GM12872 (cell line): Measurements from ENCODE around the gene WWC2.

Experiments used
- TF ChIP-seq, protein P1 (sequence below): IDR thresholded peaks from 3 replicates; pipeline ENCODE4 v1.5.1; 2011; ENCODE audit warnings: low read depth, mild to moderate bottlenecking, low read length, moderate library complexity; ENCODE audit not compliant: insufficient read depth

The WWC2 gene

GRCh38 chr4:183329244-183329643, 230.2 kb downstream of the WWC2 start:
- TF ChIP-seq, protein P1, sequence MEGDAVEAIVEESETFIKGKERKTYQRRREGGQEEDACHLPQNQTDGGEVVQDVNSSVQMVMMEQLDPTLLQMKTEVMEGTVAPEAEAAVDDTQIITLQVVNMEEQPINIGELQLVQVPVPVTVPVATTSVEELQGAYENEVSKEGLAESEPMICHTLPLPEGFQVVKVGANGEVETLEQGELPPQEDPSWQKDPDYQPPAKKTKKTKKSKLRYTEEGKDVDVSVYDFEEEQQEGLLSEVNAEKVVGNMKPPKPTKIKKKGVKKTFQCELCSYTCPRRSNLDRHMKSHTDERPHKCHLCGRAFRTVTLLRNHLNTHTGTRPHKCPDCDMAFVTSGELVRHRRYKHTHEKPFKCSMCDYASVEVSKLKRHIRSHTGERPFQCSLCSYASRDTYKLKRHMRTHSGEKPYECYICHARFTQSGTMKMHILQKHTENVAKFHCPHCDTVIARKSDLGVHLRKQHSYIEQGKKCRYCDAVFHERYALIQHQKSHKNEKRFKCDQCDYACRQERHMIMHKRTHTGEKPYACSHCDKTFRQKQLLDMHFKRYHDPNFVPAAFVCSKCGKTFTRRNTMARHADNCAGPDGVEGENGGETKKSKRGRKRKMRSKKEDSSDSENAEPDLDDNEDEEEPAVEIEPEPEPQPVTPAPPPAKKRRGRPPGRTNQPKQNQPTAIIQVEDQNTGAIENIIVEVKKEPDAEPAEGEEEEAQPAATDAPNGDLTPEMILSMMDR, result no peak

- TF ChIP-seq, protein P1, result no peak
Observed at GRCh38 chr4:183329954-183330742, 231.1 kb downstream of the WWC2 start.

- TF ChIP-seq, protein P1, result no peak
Observed at GRCh38 chr4:183330841-183331240, 231.8 kb downstream of the WWC2 start.

DNA sequence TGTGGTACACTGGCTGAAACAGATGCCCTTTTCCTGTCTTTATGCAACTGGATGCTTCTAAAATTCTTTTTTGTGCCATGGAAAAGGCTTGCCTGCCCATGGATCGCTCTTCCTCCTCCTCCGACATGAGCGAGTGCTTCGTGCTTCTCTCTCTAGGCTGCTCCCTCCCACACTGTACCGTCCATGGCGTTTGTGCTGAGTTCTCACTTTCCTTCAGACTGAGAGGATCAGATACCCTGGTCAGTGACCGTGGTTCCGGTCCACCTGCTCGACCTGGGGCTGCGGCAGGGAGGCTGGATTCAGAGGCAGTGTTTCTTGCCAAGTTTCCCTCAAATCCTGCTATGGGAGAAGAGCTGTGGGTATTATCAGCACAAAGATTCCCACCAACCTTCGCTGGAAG, 233.4 kb downstream of the WWC2 start:
- TF ChIP-seq, protein P1, result no peak

DNA sequence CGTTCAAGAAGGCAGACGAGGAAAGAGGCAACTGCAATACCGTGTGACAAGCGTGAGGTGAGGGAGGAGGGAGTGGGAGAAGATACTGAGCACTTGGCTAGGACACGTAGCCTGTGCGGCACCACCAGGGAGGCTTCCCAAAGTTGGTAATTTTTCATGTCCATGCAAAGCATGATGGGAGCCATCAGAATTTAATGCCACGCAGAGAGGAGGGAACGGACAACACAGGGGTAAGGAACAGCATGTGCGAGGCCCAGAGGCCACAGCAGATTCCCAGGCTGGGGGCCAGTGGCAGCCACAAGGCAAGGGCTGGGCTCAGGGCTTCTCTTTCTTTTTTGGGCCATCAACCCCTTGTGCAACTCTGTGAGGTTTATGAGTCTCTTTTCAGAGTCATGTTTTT, 234.1 kb downstream of the WWC2 start:
- TF ChIP-seq, protein P1, result no peak

DNA sequence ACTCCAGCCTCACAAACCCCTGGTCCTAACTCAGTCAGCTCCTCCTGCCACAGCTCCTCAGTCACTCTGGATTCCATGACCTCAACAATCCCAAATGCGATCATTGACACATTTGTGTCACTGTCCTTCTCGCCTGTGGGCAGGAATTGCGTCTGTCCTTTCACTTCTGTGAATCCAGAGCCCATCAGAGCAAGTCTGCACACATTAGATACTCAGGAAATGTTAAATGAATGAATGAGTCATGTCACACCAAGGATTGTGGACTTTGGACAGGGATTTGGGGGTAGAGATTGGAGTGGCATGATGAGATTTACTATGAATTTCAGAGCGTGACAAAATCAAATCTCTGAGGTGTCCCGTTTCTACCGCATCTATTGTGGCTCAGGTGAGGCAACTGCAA, 234.9 kb downstream of the WWC2 start:
- TF ChIP-seq, protein P1, result no peak

GRCh38 chr4:183335369-183335940, 236.4 kb downstream of the WWC2 start:
- TF ChIP-seq, protein P1, result no peak
